Retinal pigment epithelial cell (primary cell): ENCODE data around the gene RFLNA.
"Not testable (repeated sequence)": the region's sequence is repeated elsewhere in the genome, so short reads cannot be mapped to it uniquely, and the experiment has no call there.

Source experiments
- DNase-seq: peaks from one replicate; pipeline ENCODE4 v3.0.0-alpha.2; 2010; ENCODE audit warnings: low read depth
- H3K4me3 ChIP-seq: 2 replicates; pipeline ENCODE4 v1.5.1; 2011; ENCODE audit warnings: mild to moderate bottlenecking, low read length, control low read depth, moderate library complexity
- CTCF ChIP-seq: conservative IDR thresholded peaks from 2 replicates; pipeline ENCODE4 v1.5.1; 2011; ENCODE audit warnings: low read depth, low read length, control low read depth, inconsistent platforms

RFLNA gene

GRCh38 chr12:124298685-124299410 is 4.0 kb downstream of the RFLNA start:
- H3K4me3 ChIP-seq: no peak overlapping the region
- TF ChIP-seq CTCF: no peak
- no peak for DNase-seq

GRCh38 chr12:124299628-124300388 is 4.9 kb downstream of the RFLNA start:
- H3K4me3 ChIP-seq: no peak overlapping the region
- TF ChIP-seq CTCF: no peak
- DNase-seq: no peak

- H3K4me3 ChIP-seq, DNase-seq: not testable (repeated sequence)
These were observed 5.8 kb downstream of the RFLNA start for GRCh38 chr12:124300657-124301056.

GRCh38 chr12:124301084-124301654 is 6.3 kb downstream of the RFLNA start:
- no peak overlapping the region for H3K4me3 ChIP-seq
- no peak for TF ChIP-seq CTCF
- DNase-seq: no peak

- no peak overlapping the region for H3K4me3 ChIP-seq
- no peak for DNase-seq
- TF ChIP-seq CTCF: no peak
These were observed 7.4 kb downstream of the RFLNA start for GRCh38 chr12:124302241-124302806.

- no peak overlapping the region for H3K4me3 ChIP-seq
- no peak for DNase-seq
- no peak for TF ChIP-seq CTCF
These were observed 8.1 kb downstream of the RFLNA start for GRCh38 chr12:124302807-124303578.
